Measurements from ENCODE around the gene C1orf105. TPM values are rescaled to one million over a fixed set of nuclear protein-coding genes. Genes with fewer than 3 reads are reported as not detected.
"Not testable (repeated sequence)": the region's sequence is repeated elsewhere in the genome, so short reads cannot be mapped to it uniquely, and the experiment has no call there.

C1orf105 gene
- total RNA-seq, 2 donors from 2014 or later = 0.37 TPM; not detected in 1

GRCh38 chr1:172487550-172487949 is 67.1 kb downstream of the C1orf105 start:
- no peaks in the 10 kb centered on the region for H3K4me1 Mint-ChIP-seq
- no peaks in the 10 kb centered on the region for H3K36me3 Mint-ChIP-seq (ENCODE audit: low read depth)
- no peak overlapping the region for H3K4me3 Mint-ChIP-seq
- ATAC-seq (replicated peaks) = peak; percentile 32
- H3K27me3 Mint-ChIP-seq = peaks cover 4% of the 10 kb centered on the region
- no peaks in the 10 kb centered on the region for H3K9me3 Mint-ChIP-seq
- peak overlapping the region; percentile 1 for H3K27ac Mint-ChIP-seq

- H3K9me3 Mint-ChIP-seq = no peaks in the 10 kb centered on the region
- no peaks in the 10 kb centered on the region for H3K4me1 Mint-ChIP-seq
- H3K36me3 Mint-ChIP-seq (ENCODE audit: low read depth) = no peaks in the 10 kb centered on the region
- ATAC-seq (replicated peaks) = no peak
- peaks cover 4% of the 10 kb centered on the region for H3K27me3 Mint-ChIP-seq
- no peak overlapping the region for H3K4me3 Mint-ChIP-seq
- H3K27ac Mint-ChIP-seq = no peak overlapping the region
These were observed 67.9 kb downstream of the C1orf105 start for GRCh38 chr1:172488393-172488792.

- Mint-ChIP-seq H3K27me3 (peaks cover 4% of the 10 kb centered on the region), H3K27ac (no peak overlapping the region), H3K9me3 (no peaks in the 10 kb centered on the region), H3K4me3 (no peak overlapping the region), H3K4me1 (no peaks in the 10 kb centered on the region), H3K36me3 (ENCODE audit: low read depth) (no peaks in the 10 kb centered on the region)
- ATAC-seq (replicated peaks) = no peak
These were observed 69.4 kb downstream of the C1orf105 start for GRCh38 chr1:172489847-172490246.

- H3K27ac Mint-ChIP-seq = no peak overlapping the region
These were observed 71.9 kb downstream of the C1orf105 start for GRCh38 chr1:172492421-172492820.

GRCh38 chr1:172494166-172494565 is 73.7 kb downstream of the C1orf105 start:
- H3K36me3 Mint-ChIP-seq (ENCODE audit: low read depth) = no peaks in the 10 kb centered on the region
- H3K27ac Mint-ChIP-seq = no peak overlapping the region
- H3K9me3 Mint-ChIP-seq = no peaks in the 10 kb centered on the region
- H3K4me3 Mint-ChIP-seq = no peak overlapping the region
- H3K4me1 Mint-ChIP-seq = no peaks in the 10 kb centered on the region
- no peak for ATAC-seq (replicated peaks)
- peaks cover 4% of the 10 kb centered on the region for H3K27me3 Mint-ChIP-seq

More at GRCh38 chr1:172492421-172492820, 71.9 kb downstream of the C1orf105 start:
- Mint-ChIP-seq H3K9me3 (no peaks in the 10 kb centered on the region), H3K27me3 (peaks cover 4% of the 10 kb centered on the region), H3K36me3 (ENCODE audit: low read depth) (no peaks in the 10 kb centered on the region), H3K4me1 (no peaks in the 10 kb centered on the region), H3K4me3 (no peak overlapping the region)
- ATAC-seq (replicated peaks) = no peak

- not testable (repeated sequence) for ATAC-seq (replicated peaks); H3K9me3 Mint-ChIP-seq; H3K4me1 Mint-ChIP-seq; H3K4me3 Mint-ChIP-seq; H3K27ac Mint-ChIP-seq; H3K36me3 Mint-ChIP-seq (ENCODE audit: low read depth); H3K27me3 Mint-ChIP-seq
These were observed 75.6 kb downstream of the C1orf105 start for GRCh38 chr1:172496127-172496526.

- no peaks in the 10 kb centered on the region for H3K36me3 Mint-ChIP-seq (ENCODE audit: low read depth)
- H3K4me3 Mint-ChIP-seq = no peak overlapping the region
- H3K27me3 Mint-ChIP-seq = no peaks in the 10 kb centered on the region
- H3K4me1 Mint-ChIP-seq = no peaks in the 10 kb centered on the region
- no peaks in the 10 kb centered on the region for H3K9me3 Mint-ChIP-seq
- no peak overlapping the region for H3K27ac Mint-ChIP-seq
- ATAC-seq (replicated peaks) = no peak
These were observed 76.2 kb downstream of the C1orf105 start for GRCh38 chr1:172496678-172497077.

- H3K27me3 Mint-ChIP-seq = no peaks in the 10 kb centered on the region
- no peaks in the 10 kb centered on the region for H3K36me3 Mint-ChIP-seq (ENCODE audit: low read depth)
- H3K4me3 Mint-ChIP-seq = no peak overlapping the region
- H3K27ac Mint-ChIP-seq = no peak overlapping the region
- no peaks in the 10 kb centered on the region for H3K4me1 Mint-ChIP-seq
- no peak for ATAC-seq (replicated peaks)
- H3K9me3 Mint-ChIP-seq = no peaks in the 10 kb centered on the region
These were observed 76.7 kb downstream of the C1orf105 start for GRCh38 chr1:172497230-172497629.

- Mint-ChIP-seq H3K27me3 (peaks cover 5% of the 10 kb centered on the region), H3K27ac (no peak overlapping the region), H3K9me3 (no peaks in the 10 kb centered on the region), H3K4me1 (no peaks in the 10 kb centered on the region), H3K36me3 (ENCODE audit: low read depth) (no peaks in the 10 kb centered on the region), H3K4me3 (no peak overlapping the region)
- ATAC-seq (replicated peaks) = no peak
These were observed 78.4 kb downstream of the C1orf105 start for GRCh38 chr1:172498857-172499256.

- no peak overlapping the region for H3K4me3 Mint-ChIP-seq
- H3K9me3 Mint-ChIP-seq = no peaks in the 10 kb centered on the region
- H3K36me3 Mint-ChIP-seq (ENCODE audit: low read depth) = no peaks in the 10 kb centered on the region
- H3K27me3 Mint-ChIP-seq = peaks cover 5% of the 10 kb centered on the region
- peak; percentile 58 for ATAC-seq (replicated peaks)
- H3K4me1 Mint-ChIP-seq = no peaks in the 10 kb centered on the region
- no peak overlapping the region for H3K27ac Mint-ChIP-seq
These were observed 79.2 kb downstream of the C1orf105 start for GRCh38 chr1:172499636-172500141.

GRCh38 chr1:172500207-172500606 is 79.7 kb downstream of the C1orf105 start:
- H3K27ac Mint-ChIP-seq = no peak overlapping the region
- H3K4me1 Mint-ChIP-seq = no peaks in the 10 kb centered on the region
- peaks cover 5% of the 10 kb centered on the region for H3K27me3 Mint-ChIP-seq
- H3K36me3 Mint-ChIP-seq (ENCODE audit: low read depth) = no peaks in the 10 kb centered on the region
- H3K4me3 Mint-ChIP-seq = no peak overlapping the region
- no peaks in the 10 kb centered on the region for H3K9me3 Mint-ChIP-seq
- ATAC-seq (replicated peaks) = no peak

- Mint-ChIP-seq H3K27me3 (peaks cover 12% of the 10 kb centered on the region), H3K9me3 (no peaks in the 10 kb centered on the region), H3K36me3 (ENCODE audit: low read depth) (no peaks in the 10 kb centered on the region), H3K27ac (no peak overlapping the region), H3K4me3 (no peak overlapping the region), H3K4me1 (no peaks in the 10 kb centered on the region)
- ATAC-seq (replicated peaks) = no peak
These were observed 87.3 kb downstream of the C1orf105 start for GRCh38 chr1:172507741-172508140.

- Mint-ChIP-seq H3K27ac (no peak overlapping the region), H3K27me3 (peaks cover 8% of the 10 kb centered on the region), H3K9me3 (no peaks in the 10 kb centered on the region), H3K36me3 (ENCODE audit: low read depth) (no peaks in the 10 kb centered on the region), H3K4me3 (no peak overlapping the region), H3K4me1 (no peaks in the 10 kb centered on the region)
- no peak for ATAC-seq (replicated peaks)
These were observed 90.0 kb downstream of the C1orf105 start for GRCh38 chr1:172510479-172510878.

GRCh38 chr1:172512591-172512990 is 92.1 kb downstream of the C1orf105 start:
- H3K27me3 Mint-ChIP-seq = peaks cover 5% of the 10 kb centered on the region
- no peak for ATAC-seq (replicated peaks)
- no peaks in the 10 kb centered on the region for H3K4me1 Mint-ChIP-seq
- no peak overlapping the region for H3K4me3 Mint-ChIP-seq
- no peak overlapping the region for H3K27ac Mint-ChIP-seq
- H3K36me3 Mint-ChIP-seq (ENCODE audit: low read depth) = no peaks in the 10 kb centered on the region
- no peaks in the 10 kb centered on the region for H3K9me3 Mint-ChIP-seq

GRCh38 chr1:172513479-172513878 is 93.0 kb downstream of the C1orf105 start:
- Mint-ChIP-seq H3K36me3 (ENCODE audit: low read depth) (no peaks in the 10 kb centered on the region), H3K4me1 (no peaks in the 10 kb centered on the region), H3K9me3 (no peaks in the 10 kb centered on the region), H3K27ac (no peak overlapping the region), H3K27me3 (peaks cover 5% of the 10 kb centered on the region), H3K4me3 (no peak overlapping the region)
- no peak for ATAC-seq (replicated peaks)

GRCh38 chr1:172514108-172514507 is 93.6 kb downstream of the C1orf105 start:
- no peak overlapping the region for H3K4me3 Mint-ChIP-seq
- ATAC-seq (replicated peaks) = no peak
- H3K27me3 Mint-ChIP-seq = peaks cover 5% of the 10 kb centered on the region
- no peaks in the 10 kb centered on the region for H3K4me1 Mint-ChIP-seq
- H3K36me3 Mint-ChIP-seq (ENCODE audit: low read depth) = no peaks in the 10 kb centered on the region
- H3K27ac Mint-ChIP-seq = no peak overlapping the region
- H3K9me3 Mint-ChIP-seq = no peaks in the 10 kb centered on the region

Data from activated T-helper 17 cell treated with anti-CD3 and anti-CD28 coated beads, Interleukin-2, amount 50 U/mL, for 72 hours (primary cell).